ENCODE data around the gene BEGAIN. TPM values are rescaled to one million over a fixed set of nuclear protein-coding genes. Genes with fewer than 3 reads are reported as not detected.
A peak's percentile ranks its signal among the peaks of the same experiment; 100 is the strongest.
"Not testable (repeated sequence)": the region's sequence is repeated elsewhere in the genome, so short reads cannot be mapped to it uniquely, and the experiment has no call there.

Gene BEGAIN
- total and polyA plus RNA-seq, 5 experiments from 2014 or later, result 0.25 to 1.5 (median 0.84) TPM; not detected in 1

DNA sequence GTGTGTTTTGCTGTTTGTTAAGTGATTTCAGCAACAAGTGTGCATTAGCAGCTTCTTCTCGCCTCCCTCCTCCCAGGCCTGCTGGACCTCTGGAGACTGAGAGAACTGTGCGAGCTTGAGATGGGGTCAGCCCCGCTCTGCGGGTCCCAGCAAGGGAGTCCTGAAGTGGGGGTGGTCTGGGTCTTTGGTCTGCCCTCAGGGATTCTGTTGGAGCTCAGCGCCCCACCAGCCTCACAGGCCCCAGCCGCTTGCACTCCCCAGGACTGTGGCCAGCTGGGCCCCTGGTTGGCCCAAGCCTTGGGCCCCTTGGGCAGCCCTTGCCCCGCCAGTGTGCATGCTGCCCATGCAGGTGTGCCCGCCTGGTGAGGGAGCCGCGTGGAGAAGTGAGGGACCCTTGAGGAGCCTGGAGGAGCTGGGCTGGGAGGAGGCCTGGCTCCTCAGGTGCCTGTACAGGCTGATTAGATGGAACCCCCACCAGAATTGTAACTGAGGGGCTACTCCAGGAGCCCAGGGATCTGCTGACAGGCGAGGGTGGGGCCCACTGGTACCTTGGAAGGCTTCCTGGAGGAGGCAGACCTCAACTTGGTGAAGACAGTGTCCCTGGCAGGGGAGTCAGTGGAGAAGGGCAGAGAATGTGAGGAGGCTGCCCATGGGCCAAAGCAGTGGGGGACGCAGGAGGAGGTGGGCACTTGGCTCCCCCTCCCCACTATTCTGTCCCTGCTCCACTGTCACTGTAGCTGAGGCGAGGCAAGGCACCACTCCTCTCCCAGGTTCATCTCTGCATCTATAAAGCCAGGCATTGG lies 56.7 kb downstream of the BEGAIN start:
- H3K4me3 Mint-ChIP-seq, result peak overlapping the region in 1 of 10 donors; percentile 24
- no peak for ATAC-seq
- POLR2A ChIA-PET, result no interaction called here
- peaks cover 0 to 9% (median 5%) of the 10 kb centered on the region in 4 donors for H3K4me1 Mint-ChIP-seq
- peak in 2 of 10 donors; percentile 7 to 47 for DNase-seq
- peaks cover 0 to 7% (median 0%) of the 10 kb centered on the region in 3 donors for H3K36me3 Mint-ChIP-seq
- peak overlapping the region in 1 of 10 donors; percentile 43 for H3K27ac Mint-ChIP-seq
- no peaks in the 10 kb centered on the region for H3K27me3 Mint-ChIP-seq
- no peaks in the 10 kb centered on the region for H3K9me3 Mint-ChIP-seq

DNA sequence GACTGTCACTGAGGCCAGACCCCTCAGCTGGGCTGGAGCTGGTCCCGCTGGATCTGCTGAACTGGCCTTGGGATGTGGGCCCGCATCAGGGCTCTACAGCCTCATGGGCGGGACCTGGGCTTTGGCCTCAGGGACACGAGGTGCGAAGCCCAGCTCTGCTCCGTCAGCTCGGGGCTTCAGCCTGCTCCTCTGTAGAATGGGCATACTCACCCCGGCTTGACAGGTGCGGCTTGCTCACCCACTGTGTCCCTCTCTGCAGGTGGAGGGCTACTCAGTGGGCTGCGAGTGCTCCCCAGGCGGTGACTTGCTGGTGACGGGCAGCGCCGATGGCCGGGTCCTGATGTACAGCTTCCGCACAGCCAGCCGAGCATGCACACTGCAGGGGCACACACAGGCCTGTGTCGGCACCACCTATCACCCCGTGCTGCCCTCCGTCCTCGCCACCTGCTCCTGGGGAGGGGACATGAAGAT lies 57.6 kb downstream of the BEGAIN start:
- Mint-ChIP-seq H3K27ac (no peak overlapping the region), H3K9me3 (no peaks in the 10 kb centered on the region), H3K4me1 (peaks cover 0 to 9% (median 5%) of the 10 kb centered on the region in 4 donors), H3K36me3 (peaks cover 0 to 7% (median 0%) of the 10 kb centered on the region in 3 donors), H3K27me3 (no peaks in the 10 kb centered on the region), H3K4me3 (no peak overlapping the region)
- no peak for ATAC-seq
- DNase-seq, result peak in 1 of 10 donors; percentile 14
- POLR2A ChIA-PET, result no interaction called here

- peaks cover 0 to 9% (median 5%) of the 10 kb centered on the region in 4 donors for H3K4me1 Mint-ChIP-seq
- no peak for ATAC-seq
- no peaks in the 10 kb centered on the region for H3K27me3 Mint-ChIP-seq
- DNase-seq, result peak in 2 of 10 donors; percentile 14 to 50
- no peak overlapping the region for H3K27ac Mint-ChIP-seq
- H3K36me3 Mint-ChIP-seq, result peaks cover 0 to 7% (median 0%) of the 10 kb centered on the region in 3 donors
- POLR2A ChIA-PET, result no interaction called here
- no peak overlapping the region for H3K4me3 Mint-ChIP-seq
- no peaks in the 10 kb centered on the region for H3K9me3 Mint-ChIP-seq
Observed at GRCh38 chr14:100528962-100529560, 58.2 kb downstream of the BEGAIN start.

- no peak overlapping the region for H3K4me3 Mint-ChIP-seq
- peaks cover 0 to 1% (median 0%) of the 10 kb centered on the region in 4 donors for H3K4me1 Mint-ChIP-seq
- POLR2A ChIA-PET, result no interaction called here
- ATAC-seq, result no peak
- H3K27me3 Mint-ChIP-seq, result no peaks in the 10 kb centered on the region
- peak in 1 of 10 donors; percentile 26 for DNase-seq
- H3K27ac Mint-ChIP-seq, result no peak overlapping the region
- no peaks in the 10 kb centered on the region for H3K9me3 Mint-ChIP-seq
- peaks cover 0 to 7% (median 0%) of the 10 kb centered on the region in 3 donors for H3K36me3 Mint-ChIP-seq
Observed at GRCh38 chr14:100526632-100527031, 60.6 kb downstream of the BEGAIN start.

- Mint-ChIP-seq H3K9me3 (no peaks in the 10 kb centered on the region), H3K4me1 (peaks cover 0 to 1% (median 0%) of the 10 kb centered on the region in 4 donors), H3K4me3 (no peak overlapping the region), H3K27me3 (no peaks in the 10 kb centered on the region), H3K27ac (no peak overlapping the region), H3K36me3 (peaks cover 0 to 7% (median 0%) of the 10 kb centered on the region in 3 donors)
- peak in 1 of 10 donors; percentile 55 for DNase-seq
- POLR2A ChIA-PET, result no interaction called here
- ATAC-seq, result no peak
Observed at GRCh38 chr14:100526057-100526456, 61.2 kb downstream of the BEGAIN start.

- Mint-ChIP-seq H3K4me3 (no peak overlapping the region), H3K9me3 (no peaks in the 10 kb centered on the region), H3K27ac (peak overlapping the region in 1 of 10 donors; percentile 56), H3K36me3 (peaks cover 0 to 7% (median 0%) of the 10 kb centered on the region in 3 donors), H3K4me1 (no peaks in the 10 kb centered on the region), H3K27me3 (no peaks in the 10 kb centered on the region)
- ATAC-seq (no peak), DNase-seq (peak in 1 of 10 donors; percentile 19)
- POLR2A ChIA-PET, result no interaction called here
Observed at GRCh38 chr14:100525615-100526014, 61.6 kb downstream of the BEGAIN start.

DNA sequence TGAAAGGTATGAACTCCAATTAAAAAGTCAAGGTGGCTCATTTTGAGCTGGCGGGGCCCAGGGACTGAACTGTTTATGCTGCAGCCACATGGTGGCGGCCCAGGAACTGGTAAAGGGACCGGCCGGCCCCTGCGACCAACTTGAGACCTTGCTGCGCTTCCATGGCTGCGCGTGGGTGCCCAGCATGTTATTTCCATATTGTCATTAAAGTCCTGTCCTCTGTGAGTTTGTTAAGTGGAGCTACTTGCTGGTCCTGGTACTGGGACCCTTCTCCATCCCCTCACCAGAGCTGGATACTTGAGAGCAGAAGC lies 62.3 kb downstream of the BEGAIN start:
- H3K36me3 Mint-ChIP-seq, result peaks cover 0 to 5% (median 0%) of the 10 kb centered on the region in 3 donors
- H3K27ac Mint-ChIP-seq, result peak overlapping the region in 1 of 10 donors; percentile 50
- no peaks in the 10 kb centered on the region for H3K4me1 Mint-ChIP-seq
- no peak overlapping the region for H3K4me3 Mint-ChIP-seq
- POLR2A ChIA-PET, result no interaction called here
- no peak for ATAC-seq
- peak in 3 of 10 donors; percentile 16 to 40 (median 29) for DNase-seq
- no peaks in the 10 kb centered on the region for H3K27me3 Mint-ChIP-seq
- no peaks in the 10 kb centered on the region for H3K9me3 Mint-ChIP-seq

- Mint-ChIP-seq H3K27ac (no peak overlapping the region), H3K4me1 (no peaks in the 10 kb centered on the region), H3K9me3 (no peaks in the 10 kb centered on the region), H3K36me3 (peaks cover 0 to 4% (median 0%) of the 10 kb centered on the region in 3 donors), H3K27me3 (no peaks in the 10 kb centered on the region), H3K4me3 (no peak overlapping the region)
- DNase-seq (peak in 2 of 10 donors; percentile 13 to 26), ATAC-seq (no peak)
- POLR2A ChIA-PET, result no interaction called here
Observed at GRCh38 chr14:100524233-100524932, 62.8 kb downstream of the BEGAIN start.

DNA sequence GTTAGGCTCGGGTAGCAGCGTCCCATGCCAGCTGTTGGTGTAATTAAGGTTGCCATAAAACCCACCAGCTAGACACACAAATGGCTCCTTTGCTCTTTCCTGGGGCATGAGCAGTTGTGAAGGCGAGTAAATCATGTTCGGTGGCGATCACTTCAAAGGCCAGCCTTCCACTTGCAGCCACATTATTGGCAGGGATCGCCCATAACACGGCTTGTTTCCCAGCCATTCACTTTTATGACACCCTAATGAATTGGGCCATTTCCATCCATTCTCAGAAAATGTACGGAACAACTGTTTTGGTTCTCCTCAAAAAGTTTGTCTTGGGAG lies 63.4 kb downstream of the BEGAIN start:
- Mint-ChIP-seq H3K27ac (no peak overlapping the region), H3K36me3 (peaks cover 0 to 6% (median 5%) of the 10 kb centered on the region in 3 donors)
- POLR2A ChIA-PET, result no interaction called here

DNA sequence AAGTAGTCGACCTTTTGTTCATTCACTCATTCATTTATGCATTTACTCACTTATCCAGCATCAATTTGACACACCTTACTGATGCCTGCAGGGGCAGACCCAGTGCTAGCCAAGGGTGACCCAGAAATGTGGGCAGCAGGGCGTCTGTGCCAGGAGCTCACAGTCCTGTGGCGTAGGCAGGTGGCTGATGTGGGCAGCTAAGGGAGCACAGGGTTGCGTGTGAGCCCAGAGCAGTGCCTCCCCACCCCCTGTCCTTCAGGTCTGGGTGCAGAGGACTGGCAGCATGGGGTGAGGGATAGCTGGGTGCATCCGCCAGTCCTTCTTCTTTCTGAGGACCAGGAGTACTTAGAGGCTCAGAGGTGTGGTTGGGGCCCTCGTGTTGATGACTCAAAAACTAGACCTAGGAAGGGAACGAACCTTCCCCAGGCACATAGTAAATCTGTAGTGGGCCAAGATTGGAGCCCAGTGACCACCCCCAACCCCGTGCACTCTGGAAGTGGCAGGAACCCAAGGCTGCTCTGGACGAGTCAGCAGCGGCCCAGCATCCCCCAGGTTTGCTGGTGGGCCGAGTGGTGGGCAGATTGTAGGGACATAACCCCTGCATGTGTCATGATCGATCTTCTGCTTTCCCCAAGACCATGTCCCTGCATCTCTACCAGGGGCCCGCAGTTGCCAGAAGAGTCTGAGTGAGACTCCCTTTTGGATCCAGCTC lies 63.9 kb downstream of the BEGAIN start:
- Mint-ChIP-seq H3K4me3 (no peak overlapping the region), H3K9me3 (peaks cover 0 to 4% (median 0%) of the 10 kb centered on the region in 9 donors)

More for the DNA sequence above, 63.4 kb downstream of the BEGAIN start:
- no peak overlapping the region for H3K4me3 Mint-ChIP-seq
- peaks cover 0 to 2% (median 0%) of the 10 kb centered on the region in 4 donors for H3K4me1 Mint-ChIP-seq
- H3K9me3 Mint-ChIP-seq, result peaks cover 0 to 4% (median 0%) of the 10 kb centered on the region in 9 donors
- no peak for ATAC-seq
- no peaks in the 10 kb centered on the region for H3K27me3 Mint-ChIP-seq
- no peak for DNase-seq

DNA sequence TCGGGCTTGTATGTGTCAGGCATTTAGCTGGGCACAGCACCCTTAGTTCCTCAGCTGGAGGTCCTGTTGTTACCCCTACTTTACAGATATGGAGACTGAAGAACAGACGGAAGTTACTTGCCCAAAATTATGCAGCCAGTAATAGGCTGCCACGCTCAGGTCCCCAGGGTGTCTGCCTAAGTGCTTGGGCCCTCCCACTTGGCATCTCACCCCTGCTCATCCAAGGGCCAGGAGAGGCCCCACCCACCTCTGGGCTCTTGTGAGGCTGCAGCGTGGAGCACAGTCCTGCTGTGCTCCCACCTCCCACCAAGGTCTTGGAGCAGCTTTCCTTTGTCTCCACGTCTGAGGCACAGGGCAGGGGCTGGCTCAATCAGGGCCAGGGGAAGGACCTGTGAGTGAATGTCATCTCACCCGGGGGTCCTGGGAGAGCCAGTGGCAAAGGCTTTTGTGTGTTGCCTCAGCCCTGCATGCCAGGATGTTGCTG lies 64.6 kb downstream of the BEGAIN start:
- no peak overlapping the region for H3K4me3 Mint-ChIP-seq
- H3K36me3 Mint-ChIP-seq, result peaks cover 0 to 10% (median 2%) of the 10 kb centered on the region in 3 donors
- no peaks in the 10 kb centered on the region for H3K27me3 Mint-ChIP-seq
- DNase-seq (peak in 1 of 10 donors; percentile 34), ATAC-seq (no peak)
- no peak overlapping the region for H3K27ac Mint-ChIP-seq
- H3K9me3 Mint-ChIP-seq, result peaks cover 0 to 4% (median 0%) of the 10 kb centered on the region in 9 donors
- POLR2A ChIA-PET, result no interaction called here
- H3K4me1 Mint-ChIP-seq, result peaks cover 0 to 2% (median 0%) of the 10 kb centered on the region in 4 donors

More for the DNA sequence above, 63.9 kb downstream of the BEGAIN start:
- Mint-ChIP-seq H3K27me3 (no peaks in the 10 kb centered on the region), H3K4me1 (peaks cover 0 to 2% (median 0%) of the 10 kb centered on the region in 4 donors), H3K36me3 (peaks cover 0 to 7% (median 3%) of the 10 kb centered on the region in 3 donors), H3K27ac (no peak overlapping the region)
- ATAC-seq (no peak), DNase-seq (peak in 2 of 10 donors; percentile 15 to 58)
- POLR2A ChIA-PET, result no interaction called here

DNA sequence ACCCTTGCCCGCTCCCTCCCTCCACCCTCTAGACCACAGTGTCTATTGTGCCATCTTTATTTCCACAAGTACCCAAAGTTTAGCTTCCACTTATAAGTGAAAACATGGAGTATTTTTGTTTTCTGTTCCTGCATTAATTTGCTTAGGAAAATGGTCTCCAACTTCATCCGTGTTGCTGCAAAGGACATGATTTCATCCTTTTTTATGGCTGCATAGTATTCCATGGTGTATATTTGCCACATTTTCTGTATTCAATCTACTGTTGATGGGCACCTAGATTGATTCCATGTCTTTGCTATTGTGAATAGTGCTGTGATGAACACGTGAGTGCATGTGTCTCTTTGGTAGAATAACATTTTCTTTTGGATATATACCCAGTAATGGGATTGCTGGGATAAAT lies 81.2 kb downstream of the BEGAIN start:
- not testable (repeated sequence) for H3K4me1 Mint-ChIP-seq, DNase-seq, H3K4me3 Mint-ChIP-seq, ATAC-seq, H3K27ac Mint-ChIP-seq, H3K27me3 Mint-ChIP-seq
- POLR2A ChIA-PET, result interaction anchor here (0.5 kb wide), 1 partner anchor 41 kb away, joined by 4 read pairs; no protein-coding TSS in a partner anchor
- H3K9me3 Mint-ChIP-seq, result peaks cover 0 to 28% (median 13%) of the 10 kb centered on the region in 9 donors
- H3K36me3 Mint-ChIP-seq, result peaks cover 4 to 20% (median 19%) of the 10 kb centered on the region in 3 donors
